Right atrium auricular region (tissue), 2 donors: Measurements from ENCODE around the gene MGLL. TPM values are rescaled to one million over a fixed set of nuclear protein-coding genes. Genes with fewer than 3 reads are reported as not detected.

Experiments
- DNase-seq: peaks from one replicate; pipeline ENCODE4 v3.0.0-alpha.2; 2019; ENCODE audit warnings: low spot score
- H3K27ac ChIP-seq, 2 donors: fragments of 200-600 bp; sonication (generic); 1 replicate in 1 of 2; 2 replicates in 1 of 2; pipeline ENCODE4 v1.5.1; 2016 to 2019
- H3K27me3 ChIP-seq, 2 donors: fragments of 200-600 bp; sonication (generic); one replicate each; pipeline versions ENCODE4 v1.5.1 to v1.6.0; 2017 to 2019
- H3K36me3 ChIP-seq: fragments of 200-600 bp; sonication (generic); one replicate; pipeline ENCODE4 v1.5.1; 2016
- H3K4me1 ChIP-seq, 2 donors: fragments of 200-600 bp; sonication (generic); one replicate each; pipeline versions ENCODE4 v1.5.1 to v1.6.0; 2017 to 2019
- H3K4me3 ChIP-seq, 2 donors: fragments of 200-600 bp; sonication (generic); 1 replicate in 1 of 2; 2 replicates in 1 of 2; pipeline ENCODE4 v1.5.1; 2017 to 2019; ENCODE audit warnings: mild to moderate bottlenecking in 1 of 2, moderate library complexity in 1 of 2
- H3K9me3 ChIP-seq, 2 donors: fragments of 200-600 bp; sonication (generic); one replicate each; pipeline ENCODE4 v1.5.1; 2019
- total RNA-seq, 2 donors: library from RNA; depleted of rRNA; stranded (reverse); fragments of >200 nt; gene quantifications; one replicate each; pipeline ENCODE4 v1.1.0, GENCODE V29; 2016
- TF ChIP-seq, protein P1 (sequence below), 2 donors: fragments of 200-600 bp; sonication (generic); IDR thresholded peaks; one replicate each; pipeline ENCODE4 v1.5.1; 2019; ENCODE audit warnings: antibody characterized with exemption in 2 of 2

The MGLL gene
- total RNA-seq, 2 donors from 2014 or later = 36.3 to 46.4 TPM

GRCh38 chr3:127691974-127692373 is 130.3 kb downstream of the MGLL start:
- Histone ChIP-seq H3K27me3 (no peaks in the 10 kb centered on the region), H3K36me3 (peaks cover 15% of the 10 kb centered on the region), H3K4me1 (peaks cover 0 to 57% of the 10 kb centered on the region in 2 donors), H3K4me3 (no peak overlapping the region), H3K27ac (no peak overlapping the region), H3K9me3 (no peaks in the 10 kb centered on the region)
- DNase-seq = no peak
- TF ChIP-seq, protein P1, sequence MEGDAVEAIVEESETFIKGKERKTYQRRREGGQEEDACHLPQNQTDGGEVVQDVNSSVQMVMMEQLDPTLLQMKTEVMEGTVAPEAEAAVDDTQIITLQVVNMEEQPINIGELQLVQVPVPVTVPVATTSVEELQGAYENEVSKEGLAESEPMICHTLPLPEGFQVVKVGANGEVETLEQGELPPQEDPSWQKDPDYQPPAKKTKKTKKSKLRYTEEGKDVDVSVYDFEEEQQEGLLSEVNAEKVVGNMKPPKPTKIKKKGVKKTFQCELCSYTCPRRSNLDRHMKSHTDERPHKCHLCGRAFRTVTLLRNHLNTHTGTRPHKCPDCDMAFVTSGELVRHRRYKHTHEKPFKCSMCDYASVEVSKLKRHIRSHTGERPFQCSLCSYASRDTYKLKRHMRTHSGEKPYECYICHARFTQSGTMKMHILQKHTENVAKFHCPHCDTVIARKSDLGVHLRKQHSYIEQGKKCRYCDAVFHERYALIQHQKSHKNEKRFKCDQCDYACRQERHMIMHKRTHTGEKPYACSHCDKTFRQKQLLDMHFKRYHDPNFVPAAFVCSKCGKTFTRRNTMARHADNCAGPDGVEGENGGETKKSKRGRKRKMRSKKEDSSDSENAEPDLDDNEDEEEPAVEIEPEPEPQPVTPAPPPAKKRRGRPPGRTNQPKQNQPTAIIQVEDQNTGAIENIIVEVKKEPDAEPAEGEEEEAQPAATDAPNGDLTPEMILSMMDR (IDR thresholded peaks at IDR 0.05) = no peak

DNA sequence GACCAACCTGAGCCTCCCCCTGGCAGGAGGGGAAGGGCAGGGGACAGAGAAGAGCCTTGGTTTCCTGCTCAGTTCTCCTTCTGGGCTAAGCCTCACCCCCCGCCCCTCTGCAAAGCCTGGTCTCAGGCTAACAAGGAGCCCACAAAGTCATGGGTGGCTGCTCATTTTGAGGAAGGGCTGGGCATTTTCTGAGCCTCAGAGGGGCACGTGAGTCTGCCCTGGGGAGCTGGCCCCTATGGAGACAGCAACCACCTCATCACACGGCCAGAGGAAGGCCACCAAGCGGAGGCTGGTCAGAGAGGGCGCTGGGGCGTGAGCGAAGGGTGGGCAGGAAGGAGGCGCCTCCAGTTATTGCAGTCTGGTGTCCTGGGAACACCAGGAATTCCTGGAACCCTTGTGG is 130.8 kb downstream of the MGLL start:
- Histone ChIP-seq H3K27ac (peak overlapping the region in 1 of 2 donors; percentile 73), H3K36me3 (peaks cover 15% of the 10 kb centered on the region), H3K4me3 (no peak overlapping the region), H3K27me3 (no peaks in the 10 kb centered on the region), H3K4me1 (peaks cover 0 to 52% of the 10 kb centered on the region in 2 donors), H3K9me3 (no peaks in the 10 kb centered on the region)
- TF ChIP-seq, protein P1 (IDR thresholded peaks at IDR 0.05) = no peak
- no peak for DNase-seq

DNA sequence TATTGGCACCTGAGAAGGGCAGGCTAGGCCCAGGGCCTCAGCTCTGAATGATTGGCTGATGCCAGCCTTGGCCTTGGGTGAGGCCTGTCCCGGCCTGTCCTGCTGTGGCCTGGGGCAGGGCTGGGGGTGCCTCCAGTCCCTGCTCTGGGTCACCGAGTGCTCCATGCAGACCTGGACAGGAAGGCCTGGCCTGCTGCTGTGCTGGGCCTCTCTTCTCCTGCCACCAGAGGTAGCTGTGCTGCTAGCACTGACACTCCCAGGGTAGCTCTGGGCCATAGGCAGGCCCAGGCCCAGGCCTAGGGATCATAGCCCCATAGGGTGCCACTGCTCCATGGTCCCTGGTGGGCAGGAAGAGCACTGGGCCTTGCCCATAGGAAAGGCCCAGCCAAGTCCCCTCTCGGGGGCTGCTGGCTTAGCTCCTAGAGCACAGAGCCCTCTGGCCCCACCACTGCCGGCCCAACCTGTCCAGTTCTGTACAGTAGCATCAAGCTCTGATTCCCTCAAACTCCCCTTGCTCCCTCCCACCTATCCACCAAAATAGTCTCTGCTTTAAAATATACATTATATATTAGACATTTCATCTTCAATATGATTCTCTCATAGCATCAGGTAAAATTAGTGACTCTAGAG is 131.4 kb downstream of the MGLL start:
- H3K4me1 ChIP-seq = peaks cover 0 to 46% of the 10 kb centered on the region in 2 donors
- DNase-seq = no peak
- peak overlapping the region; percentile 52 to 73 for H3K27ac ChIP-seq
- TF ChIP-seq, protein P1 (IDR thresholded peaks at IDR 0.05) = peak; percentile 37 to 75
- no peaks in the 10 kb centered on the region for H3K27me3 ChIP-seq
- H3K9me3 ChIP-seq = no peaks in the 10 kb centered on the region
- peaks cover 15% of the 10 kb centered on the region for H3K36me3 ChIP-seq
- no peak overlapping the region for H3K4me3 ChIP-seq

- Histone ChIP-seq H3K27ac (peak overlapping the region; percentile 52 to 73), H3K36me3 (peaks cover 15% of the 10 kb centered on the region), H3K9me3 (no peaks in the 10 kb centered on the region), H3K4me3 (no peak overlapping the region), H3K4me1 (peaks cover 0 to 43% of the 10 kb centered on the region in 2 donors), H3K27me3 (no peaks in the 10 kb centered on the region)
- TF ChIP-seq, protein P1 (IDR thresholded peaks at IDR 0.05) = no peak
- no peak for DNase-seq
These were observed 132.2 kb downstream of the MGLL start for GRCh38 chr3:127690106-127690505.

DNA sequence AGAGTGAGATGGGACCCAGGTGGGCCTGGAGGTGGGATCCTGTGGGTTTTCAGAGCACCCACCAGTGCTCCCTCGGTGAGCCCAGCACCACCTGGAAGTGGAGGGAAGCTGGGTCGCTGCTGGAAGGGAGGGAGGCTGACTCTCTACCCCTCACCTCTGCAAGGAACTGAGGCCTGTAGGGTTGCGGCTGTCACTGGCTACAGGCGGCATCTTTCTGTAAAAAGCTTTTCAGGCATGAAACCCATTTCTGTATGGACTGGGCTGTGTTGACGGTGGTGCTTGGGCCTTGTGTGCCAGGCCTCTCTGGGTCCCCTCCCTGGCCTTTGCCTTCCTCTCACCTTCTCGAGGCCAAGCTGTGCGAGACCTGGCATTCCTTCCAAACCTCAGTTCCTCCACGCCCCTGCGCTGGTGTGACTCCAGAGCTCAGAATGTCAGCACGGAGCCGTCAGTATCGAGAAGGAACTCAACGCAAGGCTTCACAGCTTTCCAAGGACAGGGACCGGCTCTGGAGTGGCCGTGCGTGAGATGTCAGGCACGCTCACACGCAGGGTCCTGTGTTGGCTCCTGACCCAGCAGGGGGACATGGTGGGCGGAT is 133.0 kb downstream of the MGLL start:
- Histone ChIP-seq H3K9me3 (no peaks in the 10 kb centered on the region), H3K27ac (peak overlapping the region; percentile 59 to 73), H3K4me3 (no peak overlapping the region), H3K36me3 (peaks cover 15% of the 10 kb centered on the region), H3K27me3 (no peaks in the 10 kb centered on the region), H3K4me1 (peaks cover 0 to 43% of the 10 kb centered on the region in 2 donors)
- no peak for DNase-seq
- TF ChIP-seq, protein P1 (IDR thresholded peaks at IDR 0.05) = no peak
